Hepatocyte (in vitro differentiated cells): ENCODE measurements around the gene STX4.

Source experiments
- EZH2 ChIP-seq: fragments of 200-600 bp; sonication (generic); IDR thresholded peaks from 2 replicates; pipeline ENCODE4 v1.6.1; 2016; ENCODE audit warnings: antibody characterized with exemption, mild to moderate bottlenecking, borderline replicate concordance
- EZH2phosphoT487 ChIP-seq: fragments of 200-600 bp; sonication (generic); IDR thresholded peaks from one replicate; pipeline ENCODE4 v1.6.1; 2018; ENCODE audit warnings: antibody characterized with exemption, mild to moderate bottlenecking, low read depth, moderate library complexity; ENCODE audit not compliant: unreplicated experiment, severe bottlenecking
- TF ChIP-seq, protein P1 (sequence below): fragments of 200-600 bp; sonication (generic); IDR thresholded peaks from 2 replicates; pipeline ENCODE4 v1.5.1; 2016; ENCODE audit warnings: antibody characterized with exemption, mild to moderate bottlenecking; ENCODE audit not compliant: poor library complexity

GRCh38 chr16:31067342-31067741, 34.0 kb downstream of the STX4 start:
- TF ChIP-seq EZH2phosphoT487 = no peak
- TF ChIP-seq, protein P1, sequence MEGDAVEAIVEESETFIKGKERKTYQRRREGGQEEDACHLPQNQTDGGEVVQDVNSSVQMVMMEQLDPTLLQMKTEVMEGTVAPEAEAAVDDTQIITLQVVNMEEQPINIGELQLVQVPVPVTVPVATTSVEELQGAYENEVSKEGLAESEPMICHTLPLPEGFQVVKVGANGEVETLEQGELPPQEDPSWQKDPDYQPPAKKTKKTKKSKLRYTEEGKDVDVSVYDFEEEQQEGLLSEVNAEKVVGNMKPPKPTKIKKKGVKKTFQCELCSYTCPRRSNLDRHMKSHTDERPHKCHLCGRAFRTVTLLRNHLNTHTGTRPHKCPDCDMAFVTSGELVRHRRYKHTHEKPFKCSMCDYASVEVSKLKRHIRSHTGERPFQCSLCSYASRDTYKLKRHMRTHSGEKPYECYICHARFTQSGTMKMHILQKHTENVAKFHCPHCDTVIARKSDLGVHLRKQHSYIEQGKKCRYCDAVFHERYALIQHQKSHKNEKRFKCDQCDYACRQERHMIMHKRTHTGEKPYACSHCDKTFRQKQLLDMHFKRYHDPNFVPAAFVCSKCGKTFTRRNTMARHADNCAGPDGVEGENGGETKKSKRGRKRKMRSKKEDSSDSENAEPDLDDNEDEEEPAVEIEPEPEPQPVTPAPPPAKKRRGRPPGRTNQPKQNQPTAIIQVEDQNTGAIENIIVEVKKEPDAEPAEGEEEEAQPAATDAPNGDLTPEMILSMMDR = no peak
- TF ChIP-seq EZH2 = no peak
